Measurements from ENCODE around the gene USF3. TPM values are rescaled to one million over a fixed set of nuclear protein-coding genes. Genes with fewer than 3 reads are reported as not detected.

The USF3 gene
- total and polyA plus RNA-seq, 2 of the 8 experiments (the other 6 are each of a cell fraction or from before 2014, with no cell fraction given) = 9.6 to 18.5 TPM

- TF ChIP-seq FOSL1 (IDR thresholded peaks at IDR 0.05; ENCODE audit: insufficient read depth, low read depth, low read length) (no peak), CBX8 (IDR thresholded peaks at IDR 0.05; ENCODE audit: borderline replicate concordance, low read depth, low read length) (no peak), JUN (IDR thresholded peaks at IDR 0.05; ENCODE audit: low read depth, low read length) (no peak), SAP30 (IDR thresholded peaks at IDR 0.05; ENCODE audit: insufficient read depth, insufficient replicate concordance, low read length) (no peak)
Observed at GRCh38 chr3:113634782-113635474, 61.5 kb downstream of the USF3 start (continued).

Measured in H1 (cell line).